Kidney (tissue), 14 donors: ENCODE results near the gene MOB3B. TPM values are rescaled to one million over a fixed set of nuclear protein-coding genes. Genes with fewer than 3 reads are reported as not detected.

ENCODE experiments used
- DNase-seq, 5 donors: peaks; one replicate each; pipeline ENCODE4 v3.0.0-alpha.2; 2013 to 2020
- FAIRE-seq: peaks from 2 replicates; lab custom pipeline; 2012; peaks lifted over from hg19 to GRCh38; lab: Jason Lieb, UNC
- H3K27ac ChIP-seq, 2 donors: one replicate each; pipeline ENCODE4 v1.7.0; 2013; ENCODE audit warnings: low read depth in 2 of 2, low read length in 2 of 2, inconsistent platforms in 1 of 2
- H3K27me3 ChIP-seq: one replicate; pipeline ENCODE4 v1.7.1; 2013; ENCODE audit warnings: low read length, inconsistent platforms; ENCODE audit not compliant: control insufficient read depth, insufficient read depth
- H3K36me3 ChIP-seq, 3 donors: one replicate each; pipeline versions ENCODE4 v1.7.0 to v1.7.1; 2013; ENCODE audit warnings: low read length in 3 of 3, control low read depth in 1 of 3, inconsistent platforms in 1 of 3; ENCODE audit not compliant: insufficient read depth in 3 of 3, control insufficient read depth in 2 of 3
- H3K4me1 ChIP-seq, 3 donors: one replicate each; pipeline versions ENCODE4 v1.7.0 to v1.7.1; 2013; ENCODE audit warnings: low read length in 3 of 3, inconsistent platforms in 1 of 3, low read depth in 1 of 3; ENCODE audit not compliant: control insufficient read depth in 2 of 3, insufficient read depth in 2 of 3
- H3K4me3 ChIP-seq, 3 donors: one replicate each; pipeline versions ENCODE4 v1.7.0 to v1.8.1; 2013; ENCODE audit warnings: low read length in 3 of 3, control low read depth in 1 of 3, inconsistent platforms in 1 of 3
- H3K9ac ChIP-seq, 3 donors: one replicate each; pipeline versions ENCODE4 v1.7.0 to v1.7.1; 2013; ENCODE audit warnings: low read length in 3 of 3, control low read depth in 1 of 3, inconsistent platforms in 1 of 3
- H3K9me3 ChIP-seq, 3 donors: one replicate each; pipeline versions ENCODE4 v1.7.0 to v1.7.1; 2013; ENCODE audit warnings: low read length in 3 of 3, control low read depth in 1 of 3, inconsistent platforms in 1 of 3; ENCODE audit not compliant: control insufficient read depth in 2 of 3, insufficient read depth in 1 of 3
- CTCF ChIP-seq: IDR thresholded peaks from 3 replicates; pipeline ENCODE4 v1.5.1; 2012; ENCODE audit warnings: mild to moderate bottlenecking, moderate library complexity, borderline replicate concordance; ENCODE audit not compliant: insufficient read depth; ENCODE audit errors: extremely low read depth
- intact Hi-C: fragments of 100-400 bp; cut with DNase I; formaldehyde crosslinking; loops from one replicate; pipeline ENCODE4 v1.11.1; 2022
- polyA plus RNA-seq: library from polyadenylated mRNA; stranded (reverse); fragments of 350-450 nt; fragmentation: Illumina TruSeq; extraction: RNeasy Lipid Tissue Mini Kit (QIAGEN cat#74804); gene quantifications from one replicate; pipeline ENCODE4 v1.2.3, GENCODE V29; 2014; ENCODE audit warnings: low read depth, low replicate concordance; ENCODE audit not compliant: insufficient read depth
- total RNA-seq: library from RNA; stranded (reverse); fragmentation: NEBNext Ultra II Directional; extraction: Animal tissue kit (Norgen Biotek cat#: 25700); gene quantifications from one replicate; pipeline ENCODE4 v1.2.1, GENCODE V29; 2021
- donor health status: control.
- donor health status: control.
- donor health status: control.
- donor health status: control.
- donor health status: control.
- donor health status: DM: yes; HTN: yes; CAD: no.
- donor health status: Normal renal cell carcinoma (clear cell type).

Gene MOB3B
- total and polyA plus RNA-seq, 2 donors from 2014 or later, result 5.9 to 22.5 TPM

GRCh38 chr9:27437652-27438373 lies 91.8 kb downstream of the MOB3B start:
- no peaks in the 10 kb centered on the region for H3K27me3 ChIP-seq
- H3K4me1 ChIP-seq, result peaks cover 2 to 15% (median 14%) of the 10 kb centered on the region in 3 donors

DNA sequence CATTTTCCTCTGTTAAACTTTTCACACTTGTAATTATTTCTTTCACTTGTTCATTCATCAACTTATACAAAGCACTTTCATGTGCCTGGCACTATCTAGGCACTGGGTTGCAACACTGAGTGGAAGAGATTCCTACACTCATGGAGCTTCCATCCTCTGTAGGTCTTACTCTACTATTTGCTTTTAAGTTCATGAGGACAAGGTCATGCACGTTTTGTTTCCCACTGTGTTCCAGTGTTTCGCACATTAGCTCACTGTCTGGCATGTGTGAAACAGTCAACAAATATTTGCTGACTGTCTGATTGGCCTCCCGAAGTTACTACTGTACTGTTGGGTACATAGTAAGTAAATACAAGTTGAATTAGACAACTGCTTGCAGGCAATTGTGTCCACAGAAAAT lies 93.4 kb downstream of the MOB3B start:
- Histone ChIP-seq H3K9me3 (no peaks in the 10 kb centered on the region), H3K27ac (no peak overlapping the region), H3K4me3 (no peak overlapping the region), H3K9ac (no peak overlapping the region), H3K27me3 (no peaks in the 10 kb centered on the region), H3K4me1 (peaks cover 7 to 27% (median 23%) of the 10 kb centered on the region in 3 donors), H3K36me3 (no peaks in the 10 kb centered on the region)
- FAIRE-seq (no peak), DNase-seq (no peak)
- no peak for TF ChIP-seq CTCF
- intact Hi-C loops, result no loop called here

More at GRCh38 chr9:27437652-27438373, 91.8 kb downstream of the MOB3B start:
- DNase-seq (no peak), FAIRE-seq (no peak)
- Histone ChIP-seq H3K27ac (no peak overlapping the region), H3K9me3 (no peaks in the 10 kb centered on the region), H3K9ac (no peak overlapping the region), H3K36me3 (no peaks in the 10 kb centered on the region), H3K4me3 (no peak overlapping the region)
- TF ChIP-seq CTCF, result no peak
- intact Hi-C loops, result no loop called here

GRCh38 chr9:27433631-27434325 lies 95.8 kb downstream of the MOB3B start:
- peak overlapping the region in 1 of 2 donors; percentile 33 for H3K27ac ChIP-seq
- FAIRE-seq, result no peak
- DNase-seq, result peak in 3 of 5 donors; percentile 55 to 84 (median 83)
- TF ChIP-seq CTCF, result no peak
- H3K4me3 ChIP-seq, result no peak overlapping the region
- H3K9ac ChIP-seq, result no peak overlapping the region
- no peaks in the 10 kb centered on the region for H3K36me3 ChIP-seq
- intact Hi-C loops, result no loop called here
- H3K9me3 ChIP-seq, result no peaks in the 10 kb centered on the region
- peaks cover 11 to 35% (median 30%) of the 10 kb centered on the region in 3 donors for H3K4me1 ChIP-seq
- H3K27me3 ChIP-seq, result no peaks in the 10 kb centered on the region
